Gastrocnemius medialis (tissue), 4 donors: ENCODE results near the gene MAG. TPM values are rescaled to one million over a fixed set of nuclear protein-coding genes. Genes with fewer than 3 reads are reported as not detected.

ENCODE experiments used
- ATAC-seq, 2 donors: fragments of 150-250 bp; one replicate each; pipeline ENCODE4 v1.9.1; 2016
- DNase-seq, 2 donors: peaks; one replicate each; pipeline ENCODE4 v3.0.0-alpha.2; 2019
- H3K27ac ChIP-seq, 4 donors: fragments of 200-600 bp; sonication (generic); 1 replicate in 1 of 4; 2 replicates in 3 of 4; pipeline ENCODE4 v1.5.1; 2016 to 2018; ENCODE audit warnings: mild to moderate bottlenecking in 2 of 4, moderate library complexity in 1 of 4
- H3K27me3 ChIP-seq, 3 donors: fragments of 200-600 bp; sonication (generic) in 2 of 3; 1 replicate in 1 of 3; 2 replicates in 2 of 3; pipeline versions ENCODE4 v1.5.1 to v1.6.0; 2016 to 2019; ENCODE audit warnings: mild to moderate bottlenecking in 1 of 3, moderate library complexity in 1 of 3
- H3K36me3 ChIP-seq, 2 donors: fragments of 200-600 bp; sonication (generic) in 1 of 2; one replicate each; pipeline ENCODE4 v1.5.1; 2017 to 2018
- H3K4me1 ChIP-seq, 2 donors: fragments of 200-600 bp; sonication (generic) in 1 of 2; one replicate each; pipeline ENCODE4 v1.5.1; 2016 to 2017; ENCODE audit warnings: mild to moderate bottlenecking in 2 of 2
- H3K4me3 ChIP-seq, 4 donors: fragments of 200-600 bp; sonication (generic) in 3 of 4; 1 replicate in 1 of 4; 2 replicates in 3 of 4; pipeline ENCODE4 v1.5.1; 2016 to 2019; ENCODE audit warnings: mild to moderate bottlenecking in 2 of 4
- H3K9me3 ChIP-seq, 3 donors: fragments of 200-600 bp; sonication (generic) in 2 of 3; 1 replicate in 1 of 3; 2 replicates in 2 of 3; pipeline ENCODE4 v1.5.1; 2016 to 2019
- POLR2A ChIP-seq, 2 donors: fragments of 450-650 bp; IDR thresholded peaks; one replicate each; pipeline ENCODE4 v1.6.1; 2017; ENCODE audit warnings: antibody characterized with exemption in 2 of 2, mild to moderate bottlenecking in 2 of 2, moderate library complexity in 2 of 2
- in situ Hi-C, 4 donors: fragments of 200-750 bp; cut with MboI; loops; one replicate each; pipeline versions ENCODE4 v1.15.0 to v1.8.0; 2017; ENCODE audit warnings: low sequenced_read_pairs in 4 of 4
- intact Hi-C: fragments of 100-400 bp; cut with DNase I; formaldehyde crosslinking; loops from one replicate; pipeline ENCODE4 v1.15.1; 2023; ENCODE audit warnings: low total_unique reads
- total RNA-seq, 4 donors: library from RNA; depleted of rRNA; stranded (reverse); fragments of >200 nt; gene quantifications; one replicate each; pipeline versions ENCODE4 v1.1.0 to v1.2.3, GENCODE V29; 2016
- TF ChIP-seq, protein P1 (sequence below), 5 experiments: fragments of 450-650 bp in 3 of 5; fragments of 200-600 bp in 2 of 5; sonication (generic) in 2 of 5; IDR thresholded peaks in 4 of 5; conservative IDR thresholded peaks in 1 of 5; 1 replicate in 4 of 5; 2 replicates in 1 of 5; pipeline ENCODE4 v1.5.1; 2016 to 2019; ENCODE audit warnings: antibody characterized with exemption in 5 of 5, mild to moderate bottlenecking in 3 of 5, moderate library complexity in 3 of 5

The MAG gene
- total RNA-seq, 4 donors from 2014 or later, result 0.24 to 1.5 TPM; not detected in 2

DNA sequence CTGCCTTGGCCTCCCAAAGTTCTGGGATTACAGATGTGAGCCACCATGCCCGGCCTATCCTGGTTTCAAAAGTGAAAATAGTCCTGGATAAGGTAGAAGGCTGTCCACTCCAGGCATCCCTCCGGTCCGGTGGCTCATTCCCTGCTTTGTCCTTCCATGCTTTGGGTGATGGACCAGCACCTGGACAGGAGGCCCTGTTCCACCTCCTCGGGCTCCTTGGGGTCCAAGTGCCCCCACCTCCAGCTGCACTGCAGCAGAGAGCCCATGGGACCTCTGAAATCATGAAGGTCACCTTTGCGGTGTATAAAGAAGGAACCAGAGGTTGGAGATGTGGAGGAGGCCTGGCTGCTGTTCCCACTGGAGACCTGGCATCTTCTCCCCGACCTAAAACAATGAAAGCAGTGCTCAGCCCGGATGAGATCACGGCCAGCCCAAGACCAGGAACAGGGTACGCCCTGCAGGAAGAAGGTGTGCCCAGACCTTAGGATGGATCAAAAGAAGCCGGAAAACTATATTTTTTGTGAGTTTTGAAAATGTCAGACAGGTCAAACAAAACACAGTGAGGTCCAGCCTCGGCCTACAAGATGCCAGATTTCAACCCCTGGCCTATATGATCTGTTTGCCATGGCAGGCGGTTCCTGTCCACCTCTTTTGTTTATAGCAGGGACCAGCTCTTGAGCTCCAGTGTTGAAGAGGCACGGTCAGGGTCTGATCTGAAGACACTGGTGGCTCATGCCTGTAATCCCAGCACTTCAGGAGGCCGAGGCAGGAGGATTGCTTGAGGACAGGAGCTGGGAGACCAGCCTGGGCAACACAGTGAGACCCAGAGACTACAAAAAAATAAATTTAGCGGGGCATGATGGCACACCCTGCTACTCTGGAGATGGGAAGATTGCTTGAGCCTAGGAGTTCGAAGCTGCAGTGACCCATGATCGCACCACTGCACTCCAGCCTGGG lies 37.3 kb upstream of the MAG start:
- Histone ChIP-seq H3K27ac (peak overlapping the region in 3 of 4 donors; percentile 36 to 63 (median 53)), H3K9me3 (no peaks in the 10 kb centered on the region), H3K4me3 (no peak overlapping the region), H3K36me3 (no peaks in the 10 kb centered on the region), H3K27me3 (peaks cover 20 to 24% (median 23%) of the 10 kb centered on the region in 3 donors), H3K4me1 (peaks cover 0 to 4% of the 10 kb centered on the region in 2 donors)
- no peak for DNase-seq
- intact Hi-C loops (no loop called here), in situ Hi-C loops (loop anchor here in 1 of 4 donors (25.0 kb wide), 1 partner anchor 267 kb away; no protein-coding TSS in a partner anchor)
- TF ChIP-seq, protein P1, sequence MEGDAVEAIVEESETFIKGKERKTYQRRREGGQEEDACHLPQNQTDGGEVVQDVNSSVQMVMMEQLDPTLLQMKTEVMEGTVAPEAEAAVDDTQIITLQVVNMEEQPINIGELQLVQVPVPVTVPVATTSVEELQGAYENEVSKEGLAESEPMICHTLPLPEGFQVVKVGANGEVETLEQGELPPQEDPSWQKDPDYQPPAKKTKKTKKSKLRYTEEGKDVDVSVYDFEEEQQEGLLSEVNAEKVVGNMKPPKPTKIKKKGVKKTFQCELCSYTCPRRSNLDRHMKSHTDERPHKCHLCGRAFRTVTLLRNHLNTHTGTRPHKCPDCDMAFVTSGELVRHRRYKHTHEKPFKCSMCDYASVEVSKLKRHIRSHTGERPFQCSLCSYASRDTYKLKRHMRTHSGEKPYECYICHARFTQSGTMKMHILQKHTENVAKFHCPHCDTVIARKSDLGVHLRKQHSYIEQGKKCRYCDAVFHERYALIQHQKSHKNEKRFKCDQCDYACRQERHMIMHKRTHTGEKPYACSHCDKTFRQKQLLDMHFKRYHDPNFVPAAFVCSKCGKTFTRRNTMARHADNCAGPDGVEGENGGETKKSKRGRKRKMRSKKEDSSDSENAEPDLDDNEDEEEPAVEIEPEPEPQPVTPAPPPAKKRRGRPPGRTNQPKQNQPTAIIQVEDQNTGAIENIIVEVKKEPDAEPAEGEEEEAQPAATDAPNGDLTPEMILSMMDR (IDR thresholded peaks at IDR 0.05 in 4 of 5, conservative IDR thresholded peaks at IDR 0.05 in 1 of 5), result no peak
- TF ChIP-seq POLR2A (IDR thresholded peaks at IDR 0.05), result no peak
- ATAC-seq, result no peak

DNA sequence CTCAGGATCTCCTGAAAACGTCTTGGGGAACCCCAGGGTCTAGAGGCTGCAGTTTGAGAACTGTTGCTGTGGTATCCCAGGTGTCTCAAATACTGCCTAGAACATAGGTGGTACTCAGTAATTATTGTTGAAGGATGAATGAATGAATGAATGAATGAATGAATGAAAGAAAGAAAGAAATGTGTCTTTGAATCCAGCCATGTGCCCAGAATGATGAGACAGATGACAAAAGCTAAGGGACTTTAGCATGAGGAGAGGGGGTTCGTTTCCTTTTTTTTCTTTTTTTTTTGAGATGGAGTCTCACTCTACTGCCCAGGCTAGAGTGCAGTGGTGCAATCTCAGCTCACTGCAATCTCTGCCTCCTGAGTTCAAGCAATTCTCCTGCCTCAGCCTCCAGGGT lies 35.4 kb upstream of the MAG start:
- TF ChIP-seq, protein P1 (IDR thresholded peaks at IDR 0.05 in 4 of 5, conservative IDR thresholded peaks at IDR 0.05 in 1 of 5), result no peak
- TF ChIP-seq POLR2A (IDR thresholded peaks at IDR 0.05), result no peak
- Histone ChIP-seq H3K27ac (no peak overlapping the region), H3K4me1 (peaks cover 2 to 4% of the 10 kb centered on the region in 2 donors), H3K9me3 (no peaks in the 10 kb centered on the region), H3K36me3 (no peaks in the 10 kb centered on the region), H3K4me3 (no peak overlapping the region), H3K27me3 (peaks cover 6 to 16% (median 15%) of the 10 kb centered on the region in 3 donors)
- no peak for ATAC-seq
- intact Hi-C loops, result no loop called here
- no peak for DNase-seq
- in situ Hi-C loops, result loop anchor here in 1 of 4 donors (25.0 kb wide), 1 partner anchor 269 kb away; no protein-coding TSS in a partner anchor

DNA sequence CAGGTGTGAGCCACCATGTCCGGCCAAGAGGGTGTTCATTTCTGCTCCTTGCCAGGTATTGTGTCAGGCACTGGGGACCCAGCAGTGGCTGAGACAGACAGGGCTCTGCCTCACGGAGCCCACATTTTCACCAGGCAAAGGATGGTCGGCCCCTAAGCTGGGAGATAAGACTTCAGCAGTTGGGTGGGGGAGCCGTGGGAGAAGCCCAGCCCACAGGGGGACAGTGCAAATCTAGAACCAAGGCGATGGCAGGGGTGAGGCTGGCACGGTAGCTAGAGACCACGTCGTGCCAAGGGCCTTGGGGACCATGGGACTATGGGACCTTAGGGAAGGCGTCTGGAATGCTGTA lies 34.9 kb upstream of the MAG start:
- Histone ChIP-seq H3K4me1 (peaks cover 4 to 6% of the 10 kb centered on the region in 2 donors), H3K36me3 (no peaks in the 10 kb centered on the region), H3K27me3 (peaks cover 6 to 16% (median 15%) of the 10 kb centered on the region in 3 donors), H3K9me3 (no peaks in the 10 kb centered on the region), H3K4me3 (no peak overlapping the region), H3K27ac (no peak overlapping the region)
- no peak for ATAC-seq
- no peak for DNase-seq
- intact Hi-C loops, result no loop called here
- in situ Hi-C loops, result loop anchor here in 1 of 4 donors (25.0 kb wide), 1 partner anchor 270 kb away; no protein-coding TSS in a partner anchor
- no peak for TF ChIP-seq POLR2A (IDR thresholded peaks at IDR 0.05)
- TF ChIP-seq, protein P1 (IDR thresholded peaks at IDR 0.05 in 4 of 5, conservative IDR thresholded peaks at IDR 0.05 in 1 of 5), result no peak

DNA sequence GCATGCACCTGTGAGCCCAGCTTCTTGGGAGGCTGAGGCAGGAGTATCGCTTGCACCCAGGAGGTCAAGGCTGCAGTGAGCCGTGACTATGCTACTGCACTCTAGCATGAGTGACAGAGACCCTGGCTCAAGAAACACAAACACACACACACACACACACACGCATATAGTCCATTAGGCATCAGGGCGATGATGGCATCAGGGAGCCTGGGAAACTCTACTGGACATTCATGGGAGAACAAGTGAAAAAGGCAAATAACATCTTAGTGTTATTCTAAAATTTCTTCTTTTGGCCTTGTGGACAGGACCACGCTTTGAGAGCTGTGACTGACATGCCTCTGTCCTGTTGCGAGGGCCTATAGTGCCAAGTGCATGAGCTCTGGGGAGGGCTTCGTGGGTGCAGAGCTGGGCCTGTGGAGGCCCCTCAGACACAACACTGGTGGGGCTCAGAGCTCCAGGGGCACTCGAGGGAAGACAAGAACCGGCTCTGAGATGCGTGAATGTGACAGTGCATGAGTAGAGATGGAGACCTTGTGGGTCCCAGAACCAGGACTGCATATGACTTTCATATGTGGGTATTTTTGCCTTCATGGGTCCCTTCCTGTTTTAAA lies 31.2 kb upstream of the MAG start:
- in situ Hi-C loops (loop anchor here in 1 of 4 donors (10.0 to 25.0 kb wide), 2 partner anchors 106 to 273 kb away; partner anchors contain the start of gene FXYD5), intact Hi-C loops (no loop called here)
- TF ChIP-seq POLR2A (IDR thresholded peaks at IDR 0.05), result no peak
- TF ChIP-seq, protein P1 (IDR thresholded peaks at IDR 0.05 in 4 of 5, conservative IDR thresholded peaks at IDR 0.05 in 1 of 5), result no peak
- ATAC-seq (no peak), DNase-seq (no peak)
- Histone ChIP-seq H3K27ac (no peak overlapping the region), H3K4me3 (no peak overlapping the region), H3K27me3 (peaks cover 0 to 11% (median 2%) of the 10 kb centered on the region in 3 donors), H3K9me3 (no peaks in the 10 kb centered on the region), H3K4me1 (peaks cover 7 to 17% of the 10 kb centered on the region in 2 donors), H3K36me3 (no peaks in the 10 kb centered on the region)
